Measurements from ENCODE around the gene FAM131C.

FAM131C gene

GRCh38 chr1:16015491-16015890 lies 58.0 kb downstream of the FAM131C start:
- DNase-seq (ENCODE audit: low spot score), result no peak

GRCh38 chr1:16014509-16015482 lies 58.7 kb downstream of the FAM131C start:
- DNase-seq (ENCODE audit: low spot score), result no peak

DNA sequence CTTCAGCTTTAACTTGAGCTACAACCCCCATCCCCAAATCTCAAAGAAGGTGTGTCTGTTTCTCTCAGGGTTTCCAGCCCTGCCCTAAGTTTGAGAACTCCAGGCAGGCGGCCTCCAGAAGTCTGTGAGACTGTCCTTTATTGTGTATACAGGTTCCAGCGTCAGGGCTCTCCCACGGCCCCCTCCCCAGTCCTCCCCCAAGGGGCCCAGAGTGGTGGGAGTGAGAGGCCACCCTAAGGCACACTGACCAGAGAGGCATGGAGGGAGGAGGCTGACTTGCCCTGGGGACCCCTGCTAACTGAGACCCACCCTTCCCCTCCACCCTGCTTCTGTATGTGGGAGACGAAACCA lies 59.6 kb downstream of the FAM131C start:
- no peak for DNase-seq (ENCODE audit: low spot score)

DNA sequence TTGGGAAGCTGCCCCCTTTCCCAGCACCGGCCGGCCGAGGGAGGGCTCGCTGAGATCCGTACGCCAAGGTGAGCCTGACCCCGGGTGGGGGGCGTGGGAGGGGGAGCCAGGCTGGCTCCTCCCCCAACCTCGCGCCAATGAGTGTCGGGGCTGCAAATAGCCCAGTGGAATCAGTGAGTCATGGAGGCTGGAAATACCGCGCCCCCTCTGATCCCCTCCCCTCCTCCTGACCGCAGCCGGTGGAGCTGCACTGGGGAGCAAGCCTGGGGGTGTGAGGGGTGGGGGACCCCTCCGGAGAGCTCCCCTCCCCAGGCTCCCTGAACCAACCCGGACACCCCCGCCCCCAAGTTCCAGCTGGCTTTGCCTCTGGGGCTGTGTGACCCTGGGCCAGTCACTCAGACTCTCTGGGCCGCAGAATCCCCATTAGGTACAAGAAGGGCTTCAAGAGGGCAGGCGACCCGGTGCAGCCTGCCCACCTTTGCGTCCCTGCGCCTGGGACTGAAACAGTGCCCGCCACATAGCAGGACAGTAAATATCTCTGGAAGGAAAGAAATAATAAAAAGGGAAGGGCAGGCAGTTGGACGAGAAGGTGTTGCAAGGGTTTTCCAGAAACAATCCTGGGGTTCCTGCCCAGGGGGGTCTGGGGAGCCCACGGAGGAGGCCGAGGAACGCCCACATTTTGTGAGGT lies 60.1 kb downstream of the FAM131C start:
- no peak for DNase-seq (ENCODE audit: low spot score)

DNA sequence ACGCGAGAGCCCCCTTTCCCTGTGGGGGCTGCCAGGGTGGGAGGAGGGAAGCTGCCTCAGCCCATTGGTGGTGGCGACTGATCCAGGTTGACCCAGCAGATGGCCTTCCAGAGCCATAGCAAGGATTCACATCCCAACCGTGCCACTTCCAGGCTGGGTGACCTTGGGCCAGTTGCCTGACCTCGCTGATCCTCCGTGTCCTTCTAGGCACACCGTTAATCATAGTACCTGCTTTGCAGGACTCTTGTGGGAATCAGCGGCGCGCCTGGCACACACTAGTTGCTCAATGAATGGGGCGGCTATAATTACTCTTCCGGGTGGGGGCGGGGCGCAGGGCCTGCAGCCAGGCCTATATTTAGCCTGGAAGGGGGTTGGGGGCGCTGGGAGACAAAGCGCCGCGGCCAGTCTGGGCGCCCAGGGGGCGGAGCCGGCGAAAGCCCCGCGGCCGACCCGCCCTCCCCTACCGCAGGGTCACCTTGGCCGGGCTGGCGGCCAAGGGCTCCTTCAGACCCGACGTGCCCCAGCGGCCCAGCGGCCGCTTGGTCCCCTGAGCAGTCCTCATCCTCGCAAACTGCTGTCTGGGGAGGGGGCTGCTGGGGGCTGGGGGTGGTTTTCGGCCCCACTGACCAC lies 60.7 kb downstream of the FAM131C start:
- no peak for DNase-seq (ENCODE audit: low spot score)

DNA sequence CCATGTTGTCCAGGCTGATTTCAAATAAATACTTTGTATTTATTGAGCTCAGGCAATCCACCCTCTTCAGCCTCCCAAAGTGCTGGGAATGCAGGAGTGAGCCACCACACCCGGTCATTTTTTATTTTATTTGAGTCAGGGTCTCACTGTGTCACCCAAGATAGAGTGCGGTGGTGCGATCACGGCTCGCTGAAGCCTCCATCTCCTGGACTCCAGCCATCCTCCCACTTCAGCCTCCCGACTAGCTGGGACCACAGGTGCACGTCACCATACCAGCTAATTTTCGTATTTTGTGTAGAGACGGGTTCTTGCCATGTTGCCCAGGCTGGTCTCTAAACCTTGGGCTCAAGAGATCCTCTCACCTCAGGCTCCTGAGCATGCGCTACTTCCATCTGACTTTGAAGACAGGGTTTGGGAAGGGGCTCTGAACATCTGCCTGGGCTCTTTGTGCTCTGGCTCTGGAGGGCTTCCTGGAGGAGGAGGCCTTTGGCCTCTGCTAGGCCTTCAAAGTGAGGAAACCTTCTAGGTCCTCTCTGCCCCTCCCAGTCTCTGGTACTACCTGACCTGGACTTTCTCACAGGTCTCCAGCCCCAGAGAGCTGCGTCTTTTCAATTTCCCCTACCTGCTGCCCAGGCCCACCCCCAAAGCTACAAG lies 61.4 kb downstream of the FAM131C start:
- no peak for DNase-seq (ENCODE audit: low spot score)

DNA sequence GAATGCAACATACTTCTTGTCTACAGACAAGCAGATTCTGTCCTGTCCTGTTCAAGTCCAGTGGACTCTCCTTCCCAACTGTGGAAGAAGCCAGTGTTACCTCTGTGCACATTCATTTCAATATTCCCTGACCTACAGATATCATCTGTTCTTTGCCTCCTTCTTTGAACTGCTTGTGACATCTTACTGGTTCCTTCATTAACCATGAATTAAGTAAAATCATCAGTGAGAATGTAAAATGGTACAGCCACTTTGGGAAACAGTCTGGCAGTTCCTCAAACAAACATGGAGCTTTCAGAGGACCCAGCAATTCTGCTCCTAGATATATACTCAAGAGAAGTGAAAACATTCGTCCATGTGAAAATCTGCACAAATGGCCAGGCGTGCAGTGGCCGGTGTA lies 62.6 kb downstream of the FAM131C start:
- no peak for DNase-seq (ENCODE audit: low spot score)

- DNase-seq (ENCODE audit: low spot score), result no peak
These were observed 63.8 kb downstream of the FAM131C start for GRCh38 chr1:16009678-16010077.

DNA sequence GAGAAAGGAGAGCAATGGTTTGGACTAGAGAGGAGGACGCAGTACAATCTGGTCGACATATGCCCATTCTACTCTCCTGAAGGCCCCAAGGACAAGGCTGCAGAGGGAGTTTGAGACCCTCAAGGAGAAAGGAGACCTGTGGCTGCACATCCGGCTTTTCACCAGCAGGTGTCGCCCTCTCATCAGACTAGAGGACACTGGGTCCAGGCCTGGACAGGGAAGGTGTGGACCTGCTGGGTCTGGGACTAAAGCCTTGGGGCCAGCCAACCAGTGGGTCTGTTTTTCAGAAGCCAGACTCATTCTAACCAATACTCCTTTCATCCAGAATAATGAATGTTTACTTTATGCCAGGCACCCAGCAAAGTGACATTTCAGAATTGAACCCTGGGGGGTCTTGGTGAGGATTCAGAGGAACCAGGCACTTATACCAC lies 64.4 kb downstream of the FAM131C start:
- DNase-seq (ENCODE audit: low spot score), result peak; percentile 81
